Renal cortical epithelial cell (primary cell): ENCODE results near the gene C1orf87. TPM values are rescaled to one million over a fixed set of nuclear protein-coding genes. Genes with fewer than 3 reads are reported as not detected.

Source experiments
- DNase-seq: peaks from one replicate; pipeline ENCODE4 v3.0.0-alpha.2; 2011; ENCODE audit warnings: low read depth
- total RNA-seq: library from RNA; depleted of rRNA; stranded (reverse); fragments of >200 nt; gene quantifications from 2 replicates; pipeline ENCODE4 v1.2.3, GENCODE V29; 2014

The C1orf87 gene
- total RNA-seq, 1 donor from 2014 or later = not detected

DNA sequence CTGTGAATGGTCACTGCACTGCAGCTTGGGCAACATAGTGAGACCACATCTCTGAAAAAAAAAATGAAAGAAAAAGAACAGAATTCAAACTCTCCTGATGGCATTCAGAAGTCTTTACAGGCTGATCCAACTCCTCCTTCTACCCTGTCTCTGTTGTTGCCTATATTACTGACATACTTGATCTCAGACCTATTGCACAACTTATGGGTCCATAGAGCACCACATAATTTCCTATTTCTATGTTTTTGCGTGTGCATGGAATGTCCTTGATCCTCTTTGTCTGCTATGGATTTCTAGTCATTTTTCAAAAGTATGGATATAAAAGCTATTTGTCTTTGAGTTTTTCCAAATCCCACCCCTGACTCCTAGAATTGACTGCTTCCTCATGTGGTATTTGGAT, 124.6 kb downstream of the C1orf87 start:
- no peak for DNase-seq

DNA sequence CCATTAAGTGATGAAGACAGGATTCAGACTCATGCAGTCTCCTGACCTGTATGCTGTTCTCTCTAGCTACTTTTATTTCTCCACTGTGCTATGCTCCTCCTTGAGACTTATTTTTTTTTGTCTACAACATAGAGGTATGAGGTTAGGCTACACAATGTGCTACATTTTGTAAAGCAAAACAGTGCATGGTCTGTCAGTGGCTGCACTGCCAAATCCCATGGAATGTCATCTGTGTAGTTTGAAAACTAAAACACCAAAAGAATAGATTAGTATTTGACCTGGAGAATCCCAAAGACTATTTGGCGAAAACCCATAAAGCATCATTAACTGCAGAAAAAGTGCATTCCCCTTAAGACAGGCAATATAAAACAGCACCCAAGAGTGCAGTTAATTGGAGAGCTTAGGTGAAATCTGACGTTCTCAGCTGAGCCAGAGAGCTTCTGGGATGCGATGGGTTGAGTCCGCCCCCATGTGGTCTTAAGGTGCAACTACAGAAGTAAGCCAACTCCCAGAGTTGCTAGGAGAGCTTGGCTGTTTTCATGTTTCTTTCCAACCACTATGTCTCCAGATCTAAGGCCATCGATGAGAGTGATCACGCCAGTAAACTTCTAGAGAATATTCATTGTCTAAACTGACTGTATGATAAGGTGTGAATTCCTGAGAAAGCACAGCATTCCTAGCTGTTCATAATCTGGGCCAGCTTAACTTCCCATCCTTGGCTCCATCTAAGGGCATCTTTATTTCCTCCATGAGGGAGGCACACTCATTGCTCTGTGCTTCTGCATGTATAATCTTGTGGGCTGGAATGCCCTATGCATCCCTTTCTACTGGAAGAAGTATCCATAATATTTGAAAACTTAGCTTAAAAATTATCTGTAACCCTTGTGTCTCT, 126.3 kb downstream of the C1orf87 start:
- DNase-seq = peak; percentile 59

DNA sequence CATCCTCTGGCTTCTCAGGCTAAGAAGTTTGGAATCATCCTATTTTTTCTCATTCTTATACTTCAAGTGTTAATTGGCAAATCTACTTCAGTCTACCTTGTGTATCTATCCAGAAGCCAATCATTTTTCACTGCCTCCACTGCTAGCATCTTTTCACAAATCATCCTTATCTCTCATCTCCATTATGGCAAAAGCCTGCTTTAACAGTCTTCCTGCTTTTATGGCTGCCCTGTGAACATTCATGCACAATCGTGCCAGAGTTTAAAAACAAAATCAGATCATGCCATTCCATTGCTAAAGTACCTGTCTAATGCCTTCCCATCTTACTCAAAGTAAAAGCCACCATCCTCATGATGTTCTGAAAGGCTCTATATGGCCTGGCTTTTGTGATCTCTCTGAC, 127.8 kb downstream of the C1orf87 start:
- DNase-seq = no peak

Other genes starting within 250 kb of the C1orf87 start
- gene CYP2J2, start 147.0 kb downstream of the C1orf87 start, total RNA-seq = 3.1 and 4.3 TPM in 2 replicates